Measurements from ENCODE around the gene ZBTB20. TPM values are rescaled to one million over a fixed set of nuclear protein-coding genes. Genes with fewer than 3 reads are reported as not detected.

The ZBTB20 gene
- total RNA-seq, 4 donors from 2014 or later: 4.1 to 41.8 (median 11.6) TPM

- DNase-seq: no peak
- no peaks in the 10 kb centered on the region for H3K27me3 ChIP-seq
Observed at GRCh38 chr3:114437897-114438296, 709.2 kb downstream of the ZBTB20 start.

GRCh38 chr3:114436182-114436581, 710.9 kb downstream of the ZBTB20 start:
- H3K4me3 ChIP-seq: no peak overlapping the region
- intact Hi-C loops (cut with DNase I): no loop called here
- no peaks in the 10 kb centered on the region for H3K9me3 ChIP-seq
- H3K4me1 ChIP-seq: no peaks in the 10 kb centered on the region
- no peaks in the 10 kb centered on the region for H3K27me3 ChIP-seq
- DNase-seq: no peak
- TF ChIP-seq CTCF (IDR thresholded peaks at IDR 0.05): no peak
- TF ChIP-seq POLR2A (IDR thresholded peaks at IDR 0.05): no peak
- WGBS, 2 donors: 48 to 83% methylated on average over 2 of the region's 2 CpGs
- no peaks in the 10 kb centered on the region for H3K36me3 ChIP-seq
- no peak overlapping the region for H3K27ac ChIP-seq

More at GRCh38 chr3:114437897-114438296, 709.2 kb downstream of the ZBTB20 start:
- H3K4me3 ChIP-seq: no peak overlapping the region
- no peaks in the 10 kb centered on the region for H3K9me3 ChIP-seq
- WGBS, 2 donors: 79 to 97% methylated on average over 2 of the region's 2 CpGs
- TF ChIP-seq CTCF (IDR thresholded peaks at IDR 0.05): no peak
- no peak for TF ChIP-seq POLR2A (IDR thresholded peaks at IDR 0.05)
- intact Hi-C loops (cut with DNase I): no loop called here
- no peak overlapping the region for H3K27ac ChIP-seq
- H3K36me3 ChIP-seq: no peaks in the 10 kb centered on the region
- peaks cover 0 to 7% (median 5%) of the 10 kb centered on the region in 3 donors for H3K4me1 ChIP-seq

- no peak for DNase-seq
- H3K27ac ChIP-seq: no peak overlapping the region
- H3K9me3 ChIP-seq: no peaks in the 10 kb centered on the region
- WGBS, 2 donors: 71 to 90% methylated on average over 5 of the region's 5 CpGs
- no peaks in the 10 kb centered on the region for H3K4me1 ChIP-seq
- intact Hi-C loops (cut with DNase I): no loop called here
- no peaks in the 10 kb centered on the region for H3K27me3 ChIP-seq
- H3K4me3 ChIP-seq: no peak overlapping the region
- TF ChIP-seq CTCF (IDR thresholded peaks at IDR 0.05): no peak
- TF ChIP-seq POLR2A (IDR thresholded peaks at IDR 0.05): no peak
- H3K36me3 ChIP-seq: no peaks in the 10 kb centered on the region
Observed at GRCh38 chr3:114435386-114436115, 711.5 kb downstream of the ZBTB20 start.

- no peak overlapping the region for H3K27ac ChIP-seq
- intact Hi-C loops (cut with DNase I): no loop called here
- no peaks in the 10 kb centered on the region for H3K27me3 ChIP-seq
- H3K4me3 ChIP-seq: no peak overlapping the region
- no peaks in the 10 kb centered on the region for H3K9me3 ChIP-seq
- DNase-seq: no peak
- H3K4me1 ChIP-seq: no peaks in the 10 kb centered on the region
- TF ChIP-seq CTCF (IDR thresholded peaks at IDR 0.05) (no peak), POLR2A (IDR thresholded peaks at IDR 0.05) (no peak)
- no peaks in the 10 kb centered on the region for H3K36me3 ChIP-seq
- WGBS, 2 donors: 100% methylated on average over 2 of the region's 2 CpGs
Observed at GRCh38 chr3:114432310-114432709, 714.8 kb downstream of the ZBTB20 start.

GRCh38 chr3:114428044-114428595, 719.0 kb downstream of the ZBTB20 start:
- Histone ChIP-seq H3K4me3 (no peak overlapping the region), H3K36me3 (no peaks in the 10 kb centered on the region), H3K9me3 (no peaks in the 10 kb centered on the region), H3K27ac (no peak overlapping the region), H3K4me1 (no peaks in the 10 kb centered on the region), H3K27me3 (no peaks in the 10 kb centered on the region)
- intact Hi-C loops (cut with DNase I): no loop called here
- WGBS, 2 donors: 68 to 83% methylated on average over 5 of the region's 5 CpGs
- no peak for DNase-seq
- TF ChIP-seq CTCF (IDR thresholded peaks at IDR 0.05): no peak
- TF ChIP-seq POLR2A (IDR thresholded peaks at IDR 0.05): no peak
